Stimulated activated CD8-positive, alpha-beta memory T cell treated with anti-CD3 and anti-CD28 coated beads, Interleukin-4, amount 100 ng/mL, for 4 hours (primary cell): ENCODE results near the gene BCR.
"Not testable (repeated sequence)": the region's sequence is repeated elsewhere in the genome, so short reads cannot be mapped to it uniquely, and the experiment has no call there.

Experiments used
- DNase-seq, 2 donors: peaks; one replicate each; pipeline ENCODE4 v3.0.0-alpha.2; 2020; ENCODE audit warnings: low read depth in 2 of 2, low spot score in 1 of 2

Gene BCR

DNA sequence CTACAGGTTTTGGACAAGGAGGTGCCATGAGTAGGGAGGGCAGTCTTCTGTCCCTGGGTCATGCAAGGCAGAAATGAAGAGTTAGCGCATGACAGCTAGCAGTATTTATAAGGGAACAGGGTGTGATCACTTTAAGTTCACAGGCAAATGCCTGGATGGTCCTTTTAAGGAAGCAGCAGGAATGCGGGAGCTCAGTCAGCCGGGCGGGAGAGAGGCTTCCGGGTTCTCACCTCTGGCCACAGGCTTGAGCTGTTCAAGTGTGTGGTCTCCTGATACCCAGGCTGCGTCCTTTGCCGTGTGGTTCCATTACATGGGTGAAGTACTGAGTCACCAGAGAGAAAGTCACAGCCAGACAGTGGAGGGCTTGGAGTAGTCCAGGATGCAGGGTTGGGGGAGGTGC lies 105.4 kb downstream of the BCR start:
- DNase-seq: no peak

DNA sequence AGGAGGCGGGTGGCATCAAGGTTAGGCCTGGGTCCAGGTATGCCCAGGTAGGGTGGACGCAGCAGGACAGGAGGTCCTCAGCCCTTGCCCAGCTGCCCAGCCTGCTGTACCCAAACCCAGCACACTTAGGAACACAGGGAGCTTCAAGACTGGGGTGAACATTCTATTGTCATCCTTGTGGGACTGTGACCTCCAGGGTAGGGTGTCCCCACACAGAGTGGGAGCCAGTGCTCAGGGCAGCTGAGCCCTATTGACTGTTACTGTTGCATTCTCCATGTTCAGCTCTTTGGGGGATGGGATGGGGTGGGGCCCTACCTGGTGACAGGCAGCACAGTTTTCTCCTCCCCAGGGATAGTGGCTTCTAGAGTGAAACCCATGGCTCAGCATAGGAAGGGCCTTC lies 106.0 kb downstream of the BCR start:
- DNase-seq: no peak

DNA sequence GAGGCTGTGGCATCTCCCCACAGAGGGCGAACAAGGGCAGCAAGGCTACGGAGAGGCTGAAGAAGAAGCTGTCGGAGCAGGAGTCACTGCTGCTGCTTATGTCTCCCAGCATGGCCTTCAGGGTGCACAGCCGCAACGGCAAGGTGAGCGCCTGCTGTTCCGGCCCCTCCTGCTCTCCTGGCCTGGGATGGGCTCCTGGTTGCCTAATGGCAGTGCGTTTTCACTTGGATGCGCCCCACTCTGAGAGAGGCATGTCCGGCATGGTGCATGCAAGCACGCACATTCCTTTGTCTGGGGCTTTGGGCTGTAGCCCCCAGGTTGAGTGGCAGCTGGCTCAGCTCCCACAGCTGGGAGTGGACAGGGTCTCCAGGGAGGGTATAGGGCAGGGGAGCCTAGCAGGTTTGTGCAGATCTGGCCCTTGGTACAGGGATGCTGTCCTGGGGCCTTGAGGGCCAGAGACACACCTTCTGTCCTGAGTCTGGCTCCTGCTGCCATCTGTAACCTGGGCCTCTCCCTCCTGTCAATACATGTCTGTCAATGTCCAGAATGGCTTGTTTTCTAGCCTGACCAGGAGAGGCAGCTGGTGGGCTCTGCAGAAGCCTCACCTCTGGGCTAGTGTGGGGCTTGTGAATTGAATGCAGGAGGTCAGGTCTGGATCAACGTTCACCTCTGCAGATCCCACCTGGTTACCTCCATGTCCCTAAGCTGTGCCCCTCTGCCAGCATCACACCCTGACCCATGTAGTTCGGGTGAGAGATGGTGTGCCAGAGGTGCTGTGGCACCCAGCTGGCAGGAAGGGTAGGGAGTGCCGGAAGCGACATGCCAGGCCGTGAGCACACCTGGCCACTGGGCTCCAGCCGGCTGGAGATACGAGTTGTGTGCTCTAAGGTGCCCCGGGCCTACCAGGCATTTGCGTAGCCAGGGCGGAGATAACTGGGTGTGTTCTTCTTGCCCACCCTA lies 107.1 kb downstream of the BCR start:
- no peak for DNase-seq

DNA sequence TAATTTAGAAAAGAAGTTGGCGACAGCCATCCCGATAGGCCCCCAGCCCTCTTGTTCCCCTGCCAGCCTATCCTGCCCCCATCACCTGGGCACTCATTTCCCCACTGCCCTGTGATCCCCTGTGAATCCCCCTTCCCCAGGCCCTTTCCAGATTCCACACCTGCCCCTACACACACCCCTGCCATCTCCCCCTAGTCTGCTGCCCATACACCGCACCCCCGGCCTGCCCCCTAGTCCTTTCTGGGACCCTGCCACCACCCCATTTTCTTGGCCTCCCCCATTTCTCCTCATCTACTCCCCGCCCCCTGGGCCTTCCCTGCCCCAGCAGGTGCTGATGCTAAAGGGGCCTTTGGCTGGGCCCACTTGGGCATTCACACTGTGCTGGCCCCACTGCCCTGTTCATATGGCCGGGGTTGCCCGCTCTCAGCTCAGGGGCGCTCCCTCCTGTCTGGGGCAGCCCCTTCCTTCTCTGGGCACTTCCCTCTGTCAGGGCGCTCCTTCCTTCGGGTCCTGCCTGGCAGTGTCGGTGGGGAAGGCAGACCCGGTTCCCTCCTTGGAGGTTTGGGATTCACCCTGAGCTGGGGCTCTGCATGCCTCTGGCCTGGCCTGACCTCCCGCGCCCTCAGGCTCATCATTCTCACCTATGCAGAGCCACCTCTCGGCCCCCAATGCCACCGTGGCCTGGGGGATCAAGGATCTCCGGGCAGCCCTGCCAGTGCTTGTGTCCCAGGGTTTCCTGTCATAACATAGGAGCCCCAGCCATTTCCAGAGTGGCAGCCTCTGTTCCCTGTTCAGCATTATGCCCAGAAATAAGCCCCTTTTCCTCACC lies 108.2 kb downstream of the BCR start:
- DNase-seq: no peak

DNA sequence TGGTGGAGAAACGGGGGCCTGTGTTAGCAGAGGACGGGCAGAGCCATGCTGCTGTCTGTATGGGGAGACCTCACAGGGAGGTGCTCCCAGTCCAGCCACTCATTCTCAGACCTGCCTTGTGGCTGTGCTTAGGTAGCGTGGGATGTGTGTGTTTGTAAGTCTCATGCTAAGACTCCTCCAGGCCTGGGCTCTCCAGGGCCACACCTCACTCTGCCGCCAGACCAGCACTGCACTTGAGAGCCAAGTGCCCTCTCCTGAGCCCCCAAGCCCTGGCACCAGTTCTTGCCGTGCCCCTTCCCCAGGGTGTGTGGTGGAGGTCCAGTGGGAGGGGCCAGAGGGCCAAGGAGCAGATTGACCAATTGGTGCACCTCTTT lies 108.8 kb downstream of the BCR start:
- no peak for DNase-seq

DNA sequence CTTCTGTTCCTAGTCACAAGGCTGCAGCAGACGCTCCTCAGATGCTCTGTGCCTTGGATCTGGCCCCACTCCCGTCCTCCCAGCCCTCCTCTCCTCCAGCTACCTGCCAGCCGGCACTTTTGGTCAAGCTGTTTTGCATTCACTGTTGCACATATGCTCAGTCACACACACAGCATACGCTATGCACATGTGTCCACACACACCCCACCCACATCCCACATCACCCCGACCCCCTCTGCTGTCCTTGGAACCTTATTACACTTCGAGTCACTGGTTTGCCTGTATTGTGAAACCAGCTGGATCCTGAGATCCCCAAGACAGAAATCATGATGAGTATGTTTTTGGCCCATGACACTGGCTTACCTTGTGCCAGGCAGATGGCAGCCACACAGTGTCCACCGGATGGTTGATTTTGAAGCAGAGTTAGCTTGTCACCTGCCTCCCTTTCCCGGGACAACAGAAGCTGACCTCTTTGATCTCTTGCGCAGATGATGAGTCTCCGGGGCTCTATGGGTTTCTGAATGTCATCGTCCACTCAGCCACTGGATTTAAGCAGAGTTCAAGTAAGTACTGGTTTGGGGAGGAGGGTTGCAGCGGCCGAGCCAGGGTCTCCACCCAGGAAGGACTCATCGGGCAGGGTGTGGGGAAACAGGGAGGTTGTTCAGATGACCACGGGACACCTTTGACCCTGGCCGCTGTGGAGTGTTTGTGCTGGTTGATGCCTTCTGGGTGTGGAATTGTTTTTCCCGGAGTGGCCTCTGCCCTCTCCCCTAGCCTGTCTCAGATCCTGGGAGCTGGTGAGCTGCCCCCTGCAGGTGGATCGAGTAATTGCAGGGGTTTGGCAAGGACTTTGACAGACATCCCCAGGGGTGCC lies 109.8 kb downstream of the BCR start:
- DNase-seq: peak; percentile 18 to 47

DNA sequence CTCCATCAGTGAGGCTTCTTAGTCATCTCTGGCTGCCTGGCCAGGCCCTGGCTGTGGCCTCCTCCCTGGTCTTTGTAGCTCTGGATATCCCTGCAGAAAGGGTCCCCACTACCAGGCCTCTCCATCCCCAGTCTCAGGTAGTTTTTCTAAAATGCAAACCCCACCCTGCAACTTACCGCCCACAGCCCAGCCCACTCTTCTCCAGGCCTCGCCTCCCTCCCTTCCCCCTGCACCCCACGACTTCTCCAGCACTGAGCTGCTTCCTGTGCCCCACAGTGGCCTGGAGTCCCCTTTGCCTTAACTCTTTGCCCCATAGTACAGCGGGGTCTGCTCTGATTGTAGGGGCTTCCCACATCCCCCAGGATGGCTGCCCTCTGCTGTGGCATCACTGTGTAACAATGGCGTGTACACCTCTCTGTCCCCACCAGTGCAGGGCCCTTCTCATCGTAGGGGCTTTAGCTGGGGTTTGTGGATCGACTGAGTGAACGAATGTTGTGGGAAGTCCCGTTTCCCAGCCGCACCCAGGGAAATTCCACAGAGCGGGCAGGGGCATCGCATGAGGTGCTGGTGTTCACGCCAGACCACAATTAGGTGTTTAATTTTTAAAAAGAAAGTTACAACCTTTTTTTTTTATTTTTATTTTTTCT lies 111.6 kb downstream of the BCR start:
- DNase-seq: no peak

DNA sequence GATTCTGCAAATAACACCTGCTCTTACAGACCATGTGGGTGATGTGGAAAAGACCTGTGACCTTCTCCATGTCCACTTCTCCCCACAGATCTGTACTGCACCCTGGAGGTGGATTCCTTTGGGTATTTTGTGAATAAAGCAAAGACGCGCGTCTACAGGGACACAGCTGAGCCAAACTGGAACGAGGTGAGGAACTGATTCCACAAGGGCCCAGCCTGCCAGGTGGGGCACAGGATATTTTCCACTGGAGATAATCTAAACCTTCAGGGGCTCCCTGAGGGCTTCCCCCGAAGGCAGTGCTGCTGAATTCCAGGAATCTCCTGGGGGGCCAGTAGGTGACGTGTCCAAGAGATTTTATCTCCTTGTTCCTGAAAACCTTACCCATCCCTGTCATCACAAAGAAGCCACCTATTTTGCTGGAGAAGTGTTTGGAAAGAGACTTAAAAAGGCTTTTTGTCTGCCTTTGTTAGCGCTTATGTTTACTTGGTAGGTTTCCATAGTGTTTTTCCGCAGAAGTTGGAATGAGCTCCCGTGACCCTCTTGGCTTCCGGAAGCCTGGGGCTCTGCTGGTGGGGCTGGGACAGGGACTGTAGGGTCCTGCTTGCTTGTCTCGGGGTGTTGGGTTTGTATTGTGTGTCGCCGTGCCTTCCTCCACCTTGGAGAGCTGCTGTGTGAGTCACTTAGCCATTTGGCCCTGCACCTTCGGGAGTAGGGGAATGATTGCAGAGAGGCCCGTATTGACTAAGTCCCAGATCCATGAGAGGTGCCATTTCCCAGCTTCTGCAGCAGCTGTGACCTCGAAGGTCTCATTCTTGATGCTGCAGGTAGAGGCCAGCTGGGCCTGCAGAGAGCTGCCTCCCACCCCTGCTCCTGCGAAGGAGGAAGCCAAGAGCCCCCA lies 112.4 kb downstream of the BCR start:
- DNase-seq: no peak

DNA sequence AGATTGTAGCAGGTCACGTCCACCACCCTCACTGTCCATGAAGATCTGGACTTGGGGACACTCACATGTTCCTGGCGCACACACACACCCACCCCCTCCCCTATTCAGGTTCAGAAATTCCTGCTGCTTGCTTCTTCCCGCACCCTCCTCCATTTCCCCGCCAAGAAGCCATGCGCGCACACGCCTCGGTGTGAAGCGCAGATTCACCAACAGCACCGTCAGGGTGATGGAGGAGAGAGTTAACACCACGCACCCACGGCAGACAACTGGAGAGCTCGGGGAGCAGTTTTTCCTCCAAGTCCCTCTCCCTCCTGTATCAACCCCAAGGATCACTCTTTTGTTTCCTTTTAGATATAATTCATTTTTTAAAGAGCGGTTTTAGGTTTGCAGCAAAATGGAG lies 113.4 kb downstream of the BCR start:
- DNase-seq: no peak

DNA sequence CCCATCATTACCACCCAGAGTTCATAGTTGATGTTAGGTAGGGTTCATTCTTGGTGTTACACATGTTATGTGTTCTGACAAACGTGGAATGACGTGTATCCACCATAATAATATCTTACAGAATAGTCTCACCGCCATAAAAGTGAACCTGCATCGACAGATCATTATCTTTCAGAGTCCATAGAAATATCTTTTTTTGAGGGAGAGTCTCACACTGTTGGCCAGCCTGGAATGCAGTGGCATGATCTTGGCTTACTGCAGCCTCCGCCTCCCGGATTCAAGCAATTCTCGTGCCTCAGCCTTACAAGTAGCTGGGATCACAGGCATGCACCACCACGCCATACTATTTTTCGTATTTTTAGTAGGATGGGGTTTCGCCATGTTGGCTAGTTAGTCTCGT lies 113.9 kb downstream of the BCR start:
- no peak for DNase-seq

DNA sequence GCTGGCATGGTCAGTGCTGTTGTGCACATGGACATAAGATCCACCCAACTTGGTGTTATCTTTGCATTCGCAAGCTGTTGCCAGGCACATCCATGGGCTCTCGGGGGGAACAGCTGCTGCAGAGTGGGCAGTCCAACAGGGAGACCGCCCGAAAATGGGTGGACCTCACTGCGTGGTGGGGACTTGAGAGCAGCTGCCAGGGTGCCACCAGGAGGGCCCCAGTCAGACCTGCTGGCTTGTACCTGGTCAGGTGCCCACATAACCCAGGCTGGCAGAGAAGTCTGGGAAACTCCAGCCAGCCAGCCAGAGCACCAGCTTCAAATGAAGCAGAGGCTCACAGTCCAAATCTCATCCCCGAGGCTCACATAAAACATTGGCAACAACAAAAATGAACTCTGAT lies 120.2 kb downstream of the BCR start:
- no peak for DNase-seq

DNA sequence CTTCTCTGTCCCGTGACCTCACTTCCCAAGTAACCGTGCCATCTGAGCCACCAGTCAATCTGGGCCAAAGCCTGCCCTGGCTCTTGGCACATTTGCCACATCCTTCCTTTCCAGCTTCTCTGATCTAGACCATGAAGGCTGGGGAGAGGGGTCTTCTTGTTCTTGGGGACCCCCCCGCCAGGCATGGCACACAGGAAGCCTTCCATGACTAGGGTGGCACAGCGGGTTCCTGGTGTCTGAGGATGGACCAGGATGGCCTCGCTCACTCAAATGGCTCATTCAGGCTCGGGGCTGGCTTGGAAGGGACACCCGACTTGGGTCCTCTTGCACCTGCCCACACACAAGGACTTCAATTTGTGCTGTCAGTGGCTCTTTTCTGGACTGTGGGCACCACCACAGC lies 121.3 kb downstream of the BCR start:
- no peak for DNase-seq

DNA sequence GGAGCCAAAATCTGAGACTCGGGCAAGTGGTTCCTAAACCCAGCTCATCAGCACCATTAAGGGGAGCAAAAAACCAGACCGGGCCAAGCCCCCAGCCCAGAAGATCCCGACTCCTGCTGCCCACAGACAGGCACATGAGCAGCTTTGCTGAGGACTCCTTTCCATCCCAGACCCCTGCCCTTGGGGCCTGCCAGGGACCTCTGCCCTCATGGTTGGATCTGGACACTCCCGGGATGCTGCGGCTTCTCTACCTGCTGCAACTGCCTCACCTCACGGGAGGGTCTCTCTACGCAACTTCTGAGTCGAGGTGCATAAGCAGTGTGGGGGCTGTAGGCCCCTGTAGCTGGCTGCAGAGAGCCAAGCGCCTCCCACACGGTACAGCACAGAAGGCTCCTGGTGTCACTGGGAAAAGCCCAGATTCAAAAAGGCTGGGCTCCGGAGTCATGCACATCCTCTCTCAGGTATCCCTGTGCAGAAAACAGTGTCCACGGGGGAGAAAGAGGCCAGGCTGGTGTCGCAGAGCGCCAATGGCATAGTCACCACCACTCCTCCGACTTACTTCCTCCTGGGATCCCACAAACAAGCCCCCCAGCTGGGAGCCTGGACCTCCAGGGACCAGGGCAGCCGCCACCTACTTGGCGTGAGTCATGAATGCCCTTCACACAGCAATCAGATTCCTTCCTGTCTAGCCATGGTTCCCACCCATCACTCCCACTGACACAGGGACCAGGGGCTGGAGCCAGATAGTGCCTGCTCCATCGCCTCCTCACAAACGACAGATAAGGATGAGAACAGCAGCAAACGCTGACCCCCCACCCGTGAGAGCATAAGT lies 122.1 kb downstream of the BCR start:
- DNase-seq: no peak

DNA sequence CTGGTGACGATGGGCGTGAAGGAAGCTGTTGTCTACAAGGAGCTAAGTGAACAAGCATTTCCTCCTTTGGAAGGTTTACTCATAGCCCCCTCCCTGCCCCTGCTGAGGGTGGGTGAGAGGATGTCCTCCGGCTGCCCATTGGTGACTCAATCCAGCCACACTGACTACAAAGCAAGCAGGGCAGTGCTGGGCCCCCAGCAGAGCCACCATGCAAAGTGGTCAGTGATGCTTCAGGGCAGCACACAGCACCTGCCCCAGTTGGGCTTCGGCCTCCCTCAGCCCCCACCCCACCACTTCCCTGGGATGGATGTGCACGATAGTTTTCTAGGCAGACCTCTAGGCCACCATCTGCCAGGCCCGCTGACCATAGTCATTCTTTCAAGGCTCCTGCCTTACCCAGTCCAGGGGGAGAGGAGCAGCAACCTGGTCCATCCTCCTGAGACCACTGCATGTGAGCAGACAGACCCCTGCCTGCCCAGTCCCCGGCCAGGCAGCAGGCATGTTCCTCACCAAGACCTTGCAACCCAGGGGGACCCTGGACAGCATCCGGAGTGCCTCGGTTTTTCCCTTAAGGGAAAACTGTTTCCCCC lies 125.1 kb downstream of the BCR start:
- DNase-seq: no peak

DNA sequence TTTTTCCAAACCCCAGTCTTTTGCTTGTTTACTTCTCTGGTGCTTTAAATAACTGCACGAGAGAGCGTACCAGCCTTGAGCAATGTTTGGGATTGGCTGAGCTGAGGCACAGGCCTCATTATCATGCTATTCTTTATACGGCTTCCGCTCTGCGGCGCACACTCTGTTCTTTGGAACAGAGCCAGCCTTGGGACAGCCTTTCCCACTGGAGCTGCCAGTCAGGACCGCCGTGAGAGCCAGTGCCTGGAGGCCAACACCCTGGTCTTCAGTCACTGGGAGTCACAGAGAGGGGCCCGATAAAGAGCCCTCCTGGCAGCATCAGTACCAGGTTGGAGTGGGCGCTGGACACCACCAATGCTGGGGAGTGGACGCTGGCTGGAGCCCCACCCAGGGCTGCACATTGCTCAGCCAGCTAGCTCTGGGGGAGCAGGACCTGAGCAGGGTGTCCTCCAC lies 125.6 kb downstream of the BCR start:
- no peak for DNase-seq

DNA sequence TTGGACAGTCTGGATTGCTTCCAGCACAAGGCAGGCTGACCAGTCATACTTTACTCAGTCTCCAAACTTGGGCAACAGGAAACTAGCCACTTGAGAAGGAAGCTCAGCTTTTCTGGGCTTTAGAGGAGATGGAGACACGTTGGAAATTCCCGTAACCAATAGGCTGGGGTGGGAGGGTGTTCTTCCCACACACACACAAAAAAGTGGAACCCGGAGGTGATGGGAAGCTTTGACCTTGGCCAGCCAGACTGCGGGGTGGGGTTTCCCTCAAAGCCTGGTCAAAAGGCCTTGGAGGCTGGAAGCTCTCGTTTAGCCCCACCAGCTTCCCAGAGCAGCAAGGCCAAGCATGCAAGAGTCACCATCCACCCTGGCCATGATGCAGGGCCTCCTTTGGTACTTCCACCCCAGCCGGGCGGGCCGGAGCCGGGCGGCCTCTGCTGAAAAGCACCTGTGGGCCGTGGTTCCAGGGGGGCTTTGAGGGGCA lies 126.2 kb downstream of the BCR start:
- no peak for DNase-seq

DNA sequence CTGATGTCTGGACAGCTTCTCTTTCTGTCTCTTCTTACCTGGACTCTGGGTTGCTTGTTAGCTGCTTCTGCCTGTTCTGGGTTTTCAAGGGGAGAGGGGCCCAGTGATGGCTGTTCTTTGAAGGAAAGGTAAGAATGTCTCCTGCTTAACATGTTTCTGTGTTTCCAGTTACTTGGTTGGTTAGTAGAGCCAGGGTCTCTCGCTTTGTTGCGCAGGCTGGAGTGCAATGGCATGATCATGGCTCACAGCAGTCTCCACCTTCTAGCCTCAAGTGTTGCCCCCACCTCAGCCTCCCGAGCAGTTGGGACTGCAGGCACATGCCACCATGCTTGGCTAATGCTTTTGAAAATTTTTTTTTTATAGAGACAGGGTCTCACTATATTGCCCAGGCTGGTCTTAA lies 126.6 kb downstream of the BCR start:
- no peak for DNase-seq

DNA sequence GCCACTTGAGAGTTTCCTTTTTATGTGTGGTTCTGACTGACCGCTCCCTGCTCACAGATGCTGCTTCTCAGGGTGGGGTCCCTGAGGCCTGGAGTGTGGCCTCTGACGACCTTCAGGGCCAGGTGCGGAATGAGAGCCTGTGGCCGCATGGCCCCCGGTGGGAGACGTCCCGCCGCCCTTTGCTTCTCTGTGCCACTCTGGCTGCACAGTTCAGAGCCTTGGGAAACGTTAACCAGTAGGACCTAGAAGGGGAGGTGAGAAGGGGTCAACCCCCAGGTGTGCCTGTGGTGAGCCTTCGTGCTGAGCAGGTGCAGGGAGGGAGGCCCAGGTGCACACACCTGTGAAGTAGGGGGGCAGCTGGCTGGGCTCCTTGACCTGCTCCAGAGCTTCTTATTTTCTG lies 127.2 kb downstream of the BCR start:
- DNase-seq: not testable (repeated sequence)
